ENCODE data around the gene TACC3.
A peak's percentile ranks its signal among the peaks of the same experiment; 100 is the strongest.

TACC3 gene

DNA sequence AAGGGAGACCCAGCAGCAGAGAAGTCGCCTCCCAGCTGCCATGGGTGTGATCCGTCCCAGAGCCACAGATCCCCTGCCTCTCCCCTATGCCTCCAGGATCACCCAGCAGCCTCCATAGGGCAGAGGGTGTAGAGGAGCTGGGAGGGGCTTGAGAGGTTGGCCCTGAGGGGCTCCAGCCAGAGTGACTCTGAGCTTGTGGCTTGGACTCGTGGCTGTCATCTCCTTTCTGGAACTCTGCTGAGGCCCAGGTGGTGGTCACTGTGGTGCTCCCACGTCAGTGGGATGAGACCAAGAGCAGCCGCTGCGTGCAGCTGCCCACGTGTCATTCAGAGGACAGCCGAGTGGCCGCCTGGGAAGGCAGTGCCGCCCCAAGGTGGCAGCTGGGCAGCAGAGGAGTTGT lies 4.2 kb downstream of the TACC3 start:
- no peak for DNase-seq

DNA sequence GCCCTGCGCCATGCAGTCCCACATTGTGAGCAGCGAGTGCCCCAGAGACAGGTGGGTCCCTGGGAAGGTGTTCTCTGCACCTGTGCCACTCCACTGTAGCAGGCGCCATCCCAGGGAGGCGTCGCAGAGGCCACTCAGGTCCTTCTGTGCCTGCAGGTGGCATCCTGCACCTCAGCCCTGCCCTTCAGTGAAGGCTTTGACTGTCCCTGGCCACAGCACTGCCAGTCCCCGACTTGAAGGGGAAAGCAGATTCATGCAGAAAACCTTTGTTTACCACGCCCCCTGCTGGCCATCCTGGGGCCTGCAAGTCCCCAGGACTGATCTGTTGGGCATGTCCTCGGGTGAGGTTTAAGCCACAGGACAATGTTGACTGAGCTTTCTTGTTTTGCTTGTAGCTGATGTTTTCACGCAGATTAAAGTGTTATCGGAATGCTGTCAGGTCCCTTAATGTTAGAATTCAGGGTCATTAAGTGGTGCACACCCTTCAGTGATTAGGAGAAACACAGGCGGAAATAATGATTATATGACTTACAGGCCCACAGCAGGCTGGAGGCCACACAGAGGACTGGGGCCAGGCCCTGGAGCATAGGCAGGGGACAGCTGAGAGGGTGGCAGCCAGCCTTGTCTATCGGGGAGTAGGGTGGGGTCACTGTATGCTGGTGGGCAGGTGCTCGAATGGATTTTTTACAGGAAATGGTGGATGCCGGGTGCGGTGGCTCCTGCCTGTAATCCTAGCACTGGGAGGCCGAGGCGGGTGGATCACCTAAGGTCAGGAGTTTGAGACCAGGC lies 5.0 kb downstream of the TACC3 start:
- DNase-seq: peak; percentile 87

DNA sequence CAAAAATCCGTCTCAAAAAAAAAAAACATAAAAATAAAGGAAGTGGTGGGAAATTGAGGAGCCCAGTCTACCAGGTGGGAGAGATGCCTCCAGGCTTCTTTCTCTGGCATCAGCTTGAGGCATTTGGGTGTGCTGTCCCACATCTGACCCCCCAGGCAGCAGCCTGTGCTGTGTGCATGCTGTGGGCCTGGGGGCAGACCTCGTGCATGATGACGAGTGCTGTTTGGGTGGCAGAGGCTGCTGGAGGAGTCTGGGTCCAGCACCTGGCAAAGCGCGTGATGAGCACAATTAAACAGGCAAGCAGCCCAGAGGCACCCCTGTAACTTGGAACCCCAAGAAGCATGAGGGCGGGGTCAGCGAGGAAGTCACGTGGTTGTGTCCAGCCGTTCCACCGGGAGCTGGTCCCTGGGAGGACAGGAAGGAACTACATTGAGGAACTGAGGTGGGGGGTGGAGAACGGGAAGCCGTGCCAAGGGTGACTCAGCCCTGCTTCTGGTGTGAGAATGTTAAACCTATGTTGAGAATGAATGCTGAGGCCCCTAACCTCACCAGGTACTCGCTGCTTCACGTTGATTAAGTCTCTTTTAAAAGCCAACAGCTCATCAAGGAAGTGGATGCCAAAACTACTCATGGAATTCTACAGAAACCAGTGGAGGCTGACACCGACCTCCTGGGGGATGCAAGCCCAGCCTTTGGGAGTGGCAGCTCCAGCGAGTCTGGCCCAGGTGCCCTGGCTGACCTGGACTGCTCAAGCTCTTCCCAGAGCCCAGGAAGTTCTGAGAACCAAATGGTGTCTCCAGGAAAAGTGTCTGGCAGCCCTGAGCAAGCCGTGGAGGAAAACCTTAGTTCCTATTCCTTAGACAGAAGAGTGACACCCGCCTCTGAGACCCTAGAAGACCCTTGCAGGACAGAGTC lies 6.1 kb downstream of the TACC3 start:
- no peak for DNase-seq

DNA sequence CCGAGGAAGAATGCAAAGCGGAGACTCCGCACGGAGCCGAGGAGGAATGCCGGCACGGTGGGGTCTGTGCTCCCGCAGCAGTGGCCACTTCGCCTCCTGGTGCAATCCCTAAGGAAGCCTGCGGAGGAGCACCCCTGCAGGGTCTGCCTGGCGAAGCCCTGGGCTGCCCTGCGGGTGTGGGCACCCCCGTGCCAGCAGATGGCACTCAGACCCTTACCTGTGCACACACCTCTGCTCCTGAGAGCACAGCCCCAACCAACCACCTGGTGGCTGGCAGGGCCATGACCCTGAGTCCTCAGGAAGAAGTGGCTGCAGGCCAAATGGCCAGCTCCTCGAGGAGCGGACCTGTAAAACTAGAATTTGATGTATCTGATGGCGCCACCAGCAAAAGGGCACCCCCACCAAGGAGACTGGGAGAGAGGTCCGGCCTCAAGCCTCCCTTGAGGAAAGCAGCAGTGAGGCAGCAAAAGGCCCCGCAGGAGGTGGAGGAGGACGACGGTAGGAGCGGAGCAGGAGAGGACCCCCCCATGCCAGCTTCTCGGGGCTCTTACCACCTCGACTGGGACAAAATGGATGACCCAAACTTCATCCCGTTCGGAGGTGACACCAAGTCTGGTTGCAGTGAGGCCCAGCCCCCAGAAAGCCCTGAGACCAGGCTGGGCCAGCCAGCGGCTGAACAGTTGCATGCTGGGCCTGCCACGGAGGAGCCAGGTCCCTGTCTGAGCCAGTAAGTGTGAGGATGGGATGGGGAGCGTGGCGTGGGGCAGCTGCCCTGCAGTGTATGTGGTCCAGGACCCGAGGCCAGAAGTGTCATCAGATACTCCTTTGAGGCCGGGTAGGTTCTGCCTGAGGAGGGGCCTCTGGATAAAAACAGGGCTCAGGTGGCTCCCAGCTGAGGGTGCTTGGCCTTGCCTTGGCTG lies 7.0 kb downstream of the TACC3 start:
- no peak for DNase-seq

DNA sequence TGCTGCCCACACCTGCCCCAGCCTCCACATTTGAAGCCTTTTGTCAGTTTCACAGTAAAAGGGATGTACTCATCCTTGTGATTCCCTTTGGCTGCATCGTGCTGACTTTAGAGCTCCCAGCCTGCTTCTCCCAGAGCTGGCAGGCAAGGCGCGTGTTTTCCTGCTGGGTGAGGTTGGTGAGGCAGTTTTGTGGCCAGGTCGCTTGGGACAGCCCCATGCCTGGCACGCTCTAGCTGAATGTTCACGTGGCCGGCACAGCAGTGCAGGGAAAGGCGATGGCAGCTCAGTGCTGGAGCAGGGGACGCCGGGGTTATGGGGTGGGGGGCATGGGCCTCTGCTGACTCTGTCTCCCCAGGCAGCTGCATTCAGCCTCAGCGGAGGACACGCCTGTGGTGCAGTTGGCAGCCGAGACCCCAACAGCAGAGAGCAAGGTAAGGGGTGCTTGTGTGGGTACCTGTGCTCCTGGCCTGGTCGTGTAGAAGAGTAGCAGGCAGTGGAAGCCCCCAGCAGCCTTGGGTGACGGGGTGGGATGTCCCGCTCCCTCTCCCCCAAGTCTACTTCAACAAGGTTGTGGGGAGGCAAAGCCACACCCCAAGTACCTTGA lies 9.3 kb downstream of the TACC3 start:
- no peak for DNase-seq

DNA sequence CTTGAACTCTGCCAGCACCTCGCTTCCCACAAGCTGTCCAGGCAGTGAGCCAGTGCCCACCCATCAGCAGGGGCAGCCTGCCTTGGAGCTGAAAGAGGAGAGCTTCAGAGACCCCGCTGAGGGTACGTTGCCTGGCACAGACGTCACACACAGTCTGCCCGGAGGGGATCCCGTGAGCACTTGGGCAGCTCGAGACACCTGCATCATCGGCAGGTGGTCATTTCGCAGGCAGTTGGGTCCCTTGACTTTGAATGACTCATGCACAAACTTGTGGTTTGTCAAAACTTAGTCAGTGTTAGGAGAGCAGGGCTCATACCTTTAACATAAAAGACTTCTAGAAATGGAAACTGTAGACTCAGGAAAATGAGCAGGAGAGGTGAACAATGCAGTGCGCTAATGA lies 9.9 kb downstream of the TACC3 start:
- no peak for DNase-seq

DNA sequence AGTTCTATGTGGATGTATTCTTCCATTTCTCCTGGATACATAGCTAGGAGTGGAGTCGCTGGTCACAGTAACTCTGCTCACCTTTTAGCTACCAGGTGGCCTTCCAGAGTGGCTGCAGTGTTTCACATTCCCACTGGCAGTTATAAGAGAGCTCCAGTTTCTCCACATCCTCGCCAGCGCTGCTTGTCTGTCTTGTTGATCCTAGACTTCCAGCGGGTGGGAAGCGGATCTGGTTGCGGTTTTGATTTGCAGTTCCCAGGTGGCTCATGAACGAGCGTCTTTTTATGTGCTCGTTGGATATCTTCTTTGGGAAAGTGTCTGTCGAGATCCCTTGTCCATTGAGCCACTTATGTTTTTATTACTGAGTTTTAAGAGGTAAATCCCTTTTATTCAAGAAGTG lies 11.6 kb downstream of the TACC3 start:
- DNase-seq: no peak

DNA sequence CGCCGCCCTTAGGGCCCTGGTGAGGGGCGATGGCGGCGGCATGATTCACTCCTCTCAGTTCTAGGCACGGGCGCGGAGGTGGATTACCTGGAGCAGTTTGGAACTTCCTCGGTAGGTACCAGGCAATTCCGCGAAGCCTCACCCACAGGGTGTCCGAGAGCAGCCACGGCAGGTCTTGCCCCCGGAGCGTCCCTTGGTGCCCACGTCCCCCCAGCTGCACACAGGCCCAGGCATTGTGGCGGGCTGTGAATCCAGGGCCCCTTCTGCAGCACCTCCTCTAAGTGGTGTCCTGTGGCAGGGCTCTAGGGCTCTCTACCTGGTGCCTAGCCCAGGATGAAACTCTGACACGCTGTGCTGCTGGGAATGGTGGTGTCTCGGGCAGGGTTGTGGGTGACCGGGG lies 13.9 kb downstream of the TACC3 start:
- DNase-seq: no peak

DNA sequence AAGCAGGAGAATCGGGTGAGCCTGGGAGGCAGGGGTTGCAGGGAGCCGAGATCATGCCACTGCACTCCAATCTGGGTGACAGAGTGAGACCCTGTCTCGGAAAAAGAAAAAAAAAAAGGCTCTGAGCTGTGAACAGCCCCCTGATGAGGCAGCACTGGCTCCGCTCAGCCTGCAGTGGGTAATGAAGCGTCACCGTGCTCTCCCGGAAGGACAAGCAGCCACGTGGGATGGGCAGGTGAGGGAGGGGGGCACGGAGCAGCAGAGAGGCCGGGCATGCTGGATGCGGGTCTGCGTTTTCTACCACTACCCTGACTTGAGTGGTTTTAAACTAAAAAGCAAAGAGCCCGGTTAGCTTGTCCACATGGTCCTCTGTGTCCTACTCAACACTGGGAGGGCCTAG lies 15.5 kb downstream of the TACC3 start:
- no peak for DNase-seq

DNA sequence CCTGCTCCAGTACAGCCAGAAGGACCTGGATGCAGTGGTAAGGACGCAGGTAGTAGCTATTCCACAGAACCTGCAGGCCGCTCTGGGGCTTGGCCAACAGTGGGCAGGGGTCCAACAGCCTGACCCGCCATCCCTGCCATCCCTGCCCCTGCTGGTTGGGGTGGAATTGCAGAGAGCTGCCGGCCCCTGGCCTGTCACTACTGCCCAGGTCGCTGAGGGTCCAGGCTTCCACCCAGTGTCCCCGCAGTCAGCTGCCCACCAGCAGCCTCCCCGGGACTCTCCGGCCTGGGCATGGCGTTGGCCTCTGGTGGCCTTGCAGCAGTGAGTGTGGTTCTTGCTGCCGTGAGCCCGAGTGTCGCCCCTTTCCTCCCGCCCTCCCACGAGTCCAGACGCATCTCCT lies 16.3 kb downstream of the TACC3 start:
- DNase-seq: no peak

DNA sequence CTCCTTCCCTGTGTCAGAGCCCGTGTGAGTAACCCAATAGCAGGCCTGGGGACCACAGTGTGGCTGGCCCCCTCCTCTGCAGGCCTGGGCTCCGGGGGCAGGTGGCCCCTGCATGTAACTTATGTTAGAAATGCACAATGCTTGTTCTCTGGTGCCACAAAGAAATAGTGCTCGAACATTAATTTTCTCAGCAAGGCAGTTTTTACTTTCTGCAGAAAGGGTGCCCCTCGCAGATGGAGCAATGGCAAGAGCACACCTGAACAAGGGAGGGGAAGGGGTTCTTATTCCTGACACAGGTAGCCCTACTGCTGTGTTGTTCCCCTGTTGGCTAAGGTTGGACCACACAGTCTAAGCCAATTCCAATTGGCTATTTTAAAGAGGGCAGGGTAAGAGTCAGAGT lies 17.1 kb downstream of the TACC3 start:
- no peak for DNase-seq

DNA sequence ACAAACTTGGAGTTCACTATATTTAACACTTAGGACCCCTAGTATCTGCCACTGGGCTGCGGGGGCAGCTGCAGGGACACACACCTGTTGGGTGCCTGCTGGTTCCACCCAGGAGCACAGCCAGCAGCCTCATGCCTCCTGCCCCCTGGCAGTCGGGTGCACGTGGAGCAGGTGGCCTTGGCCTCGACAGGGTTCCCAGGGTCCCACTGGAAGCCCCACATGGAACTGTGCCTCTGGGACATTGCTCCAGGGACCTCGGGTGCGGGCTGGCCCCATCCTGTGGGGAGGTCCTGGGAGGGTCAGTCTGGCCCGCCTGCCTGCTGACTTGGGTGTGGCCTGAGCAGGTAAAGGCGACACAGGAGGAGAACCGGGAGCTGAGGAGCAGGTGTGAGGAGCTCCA lies 18.0 kb downstream of the TACC3 start:
- no peak for DNase-seq

DNA sequence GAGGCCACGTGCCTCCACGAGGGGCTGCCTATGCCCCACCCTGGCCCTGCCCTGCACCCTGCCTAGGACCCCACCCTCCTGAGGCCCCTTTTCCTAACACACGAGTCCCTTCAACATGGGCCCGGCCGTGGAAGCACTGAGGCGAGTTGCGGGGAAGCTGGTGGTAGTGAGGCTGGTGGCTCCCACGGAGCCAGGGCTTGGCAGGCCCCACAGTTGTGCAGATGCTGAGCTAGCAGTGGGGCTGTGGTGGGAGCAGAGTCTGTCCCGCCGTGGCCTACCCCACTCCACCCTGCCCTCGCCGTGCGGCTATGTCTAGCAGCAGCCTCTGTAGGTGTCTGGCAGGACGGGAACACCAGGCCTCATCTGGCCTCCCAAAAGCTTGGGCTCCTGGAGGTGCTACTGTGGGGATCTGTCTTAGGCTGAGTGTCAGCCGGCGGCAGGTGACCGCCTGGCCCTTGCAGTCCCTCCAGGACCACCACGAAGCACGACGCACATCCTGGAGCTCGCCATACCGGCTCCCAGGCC lies 18.8 kb downstream of the TACC3 start:
- DNase-seq: no peak

DNA sequence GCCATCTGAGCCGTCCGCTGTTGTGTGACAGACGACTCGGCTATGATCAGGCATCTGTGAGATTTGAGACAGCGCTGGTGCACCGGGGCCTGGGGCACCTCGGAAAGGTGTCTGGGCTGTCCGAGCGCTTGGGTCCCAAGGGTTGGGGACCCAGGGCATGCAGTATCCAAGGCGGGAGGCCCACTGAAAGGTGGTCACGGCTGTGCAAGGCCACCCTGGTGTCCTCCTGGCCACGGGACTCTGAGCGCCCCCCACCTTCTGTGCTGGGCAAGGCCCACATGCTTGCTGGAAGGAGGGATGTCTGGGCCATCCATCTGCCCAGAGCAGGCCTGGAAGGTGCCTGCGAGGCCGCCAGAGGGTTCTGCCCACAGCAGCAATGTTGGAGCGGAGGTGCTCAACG lies 19.9 kb downstream of the TACC3 start:
- DNase-seq: no peak

DNA sequence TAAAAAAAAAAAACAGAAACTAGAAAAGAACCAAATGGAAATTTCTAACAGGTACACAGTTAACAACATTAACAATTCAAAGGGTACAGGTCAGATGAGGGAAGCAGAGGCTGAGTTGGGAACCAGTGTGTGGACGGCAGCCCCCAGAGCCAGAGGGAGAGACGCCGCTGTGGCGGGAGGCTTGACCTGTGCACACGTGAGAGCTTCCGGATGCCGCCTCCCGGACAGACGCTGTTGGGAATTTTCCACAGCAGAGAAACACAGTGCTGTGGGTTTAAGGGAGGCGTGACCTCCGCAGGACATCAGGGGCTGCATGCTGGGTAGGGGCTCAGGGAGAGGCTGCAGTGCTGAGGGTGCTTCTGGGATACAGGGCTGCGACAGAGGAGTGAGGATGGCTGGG lies 22.2 kb downstream of the TACC3 start:
- no peak for DNase-seq

DNA sequence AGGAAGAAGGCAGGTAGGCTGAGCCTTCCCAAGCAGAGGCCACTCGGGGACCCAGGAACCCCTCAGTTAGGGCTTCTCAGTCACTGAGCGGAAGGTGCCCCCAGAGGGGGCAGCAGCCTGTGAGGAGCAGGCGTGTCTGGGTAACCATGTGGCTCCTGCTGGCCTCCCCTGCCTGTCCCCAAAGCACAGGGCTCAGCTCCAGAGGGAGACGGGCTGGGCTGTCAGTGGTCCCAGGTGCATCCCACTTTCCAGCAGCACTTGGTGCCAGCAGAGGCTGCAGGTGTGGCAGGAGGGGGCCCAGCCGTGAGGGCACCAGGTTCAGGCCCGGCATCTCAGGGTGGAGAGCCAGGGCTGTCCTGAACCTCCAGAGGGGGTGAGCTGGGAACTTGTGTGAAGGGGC lies 22.7 kb downstream of the TACC3 start:
- DNase-seq: no peak

DNA sequence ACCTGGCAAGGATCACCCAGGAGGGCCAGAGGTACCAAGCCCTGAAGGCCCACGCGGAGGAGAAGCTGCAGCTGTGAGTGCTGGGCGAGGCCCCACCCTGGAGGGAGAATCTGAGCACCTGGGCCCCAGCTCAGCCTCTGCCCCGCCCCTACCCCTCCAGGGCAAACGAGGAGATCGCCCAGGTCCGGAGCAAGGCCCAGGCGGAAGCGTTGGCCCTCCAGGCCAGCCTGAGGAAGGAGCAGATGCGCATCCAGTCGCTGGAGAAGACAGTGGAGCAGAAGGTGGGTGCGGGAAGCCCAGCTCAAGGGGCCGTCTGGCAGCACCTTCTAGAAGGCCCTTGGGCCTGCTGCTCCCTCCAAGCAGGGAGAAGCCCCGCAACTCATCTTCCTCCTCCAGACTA lies 23.2 kb downstream of the TACC3 start:
- no peak for DNase-seq

DNA sequence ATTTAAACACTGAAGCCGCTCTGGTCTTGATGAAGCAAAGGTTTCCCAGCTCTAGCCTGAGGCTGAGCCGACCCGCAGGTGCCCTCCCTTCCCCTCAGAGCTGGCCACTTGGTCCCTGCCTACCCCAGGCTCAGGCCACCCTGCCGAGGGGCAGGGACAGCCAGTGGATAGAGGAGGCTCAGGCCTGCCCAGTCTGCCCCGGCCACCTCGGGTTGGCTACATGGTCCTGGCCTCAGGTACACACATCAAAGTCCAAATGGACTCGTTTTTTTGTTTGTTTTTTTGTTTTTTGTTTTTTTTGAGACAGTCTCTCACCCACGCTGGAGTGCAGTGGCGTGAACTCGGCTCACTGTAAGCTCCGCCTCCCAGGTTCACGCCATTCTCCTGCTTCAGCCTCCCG lies 23.8 kb downstream of the TACC3 start:
- no peak for DNase-seq

DNA sequence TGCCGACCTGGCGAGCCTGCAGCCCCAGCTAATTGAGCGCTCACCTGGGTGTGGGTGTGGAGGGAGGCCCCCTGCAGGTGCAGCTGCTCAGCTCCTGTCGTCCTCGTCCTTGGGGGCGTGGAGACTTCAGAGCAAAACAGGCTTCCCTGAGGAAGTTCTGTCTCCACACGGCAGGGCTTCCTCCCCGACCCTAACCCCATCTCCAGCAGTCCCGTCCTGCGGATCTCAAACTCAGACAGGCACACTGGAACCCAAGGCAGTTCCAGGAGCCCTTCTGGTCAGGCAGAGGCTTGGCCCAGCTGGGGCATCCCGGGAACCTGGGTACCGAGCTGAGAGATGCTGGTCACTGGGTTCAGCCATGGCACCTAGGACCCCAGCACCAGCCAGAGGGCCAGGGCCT lies 24.4 kb downstream of the TACC3 start:
- no peak for DNase-seq

DNA sequence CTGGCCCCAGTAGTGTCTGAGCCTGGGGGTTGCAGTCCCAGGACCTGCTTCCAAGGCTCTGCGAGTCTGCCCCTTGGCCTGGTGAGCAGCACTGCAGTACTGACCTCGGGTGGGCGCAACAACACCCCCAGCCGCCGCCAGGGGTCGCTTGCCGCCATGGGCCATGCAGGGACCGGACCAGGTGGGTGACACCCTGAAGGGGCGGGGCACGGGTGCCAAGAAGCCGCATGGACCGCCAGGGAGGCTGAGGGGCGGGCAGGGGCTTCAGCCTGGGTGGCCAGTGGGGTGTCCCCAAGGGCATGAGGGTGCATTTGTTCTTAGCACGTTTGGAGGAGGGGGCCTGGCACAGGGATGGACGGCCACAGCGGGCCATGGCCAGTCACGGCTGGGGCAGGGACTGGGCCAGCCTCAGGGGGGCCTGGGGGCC lies 25.0 kb downstream of the TACC3 start:
- DNase-seq: peak; percentile 86

DNA sequence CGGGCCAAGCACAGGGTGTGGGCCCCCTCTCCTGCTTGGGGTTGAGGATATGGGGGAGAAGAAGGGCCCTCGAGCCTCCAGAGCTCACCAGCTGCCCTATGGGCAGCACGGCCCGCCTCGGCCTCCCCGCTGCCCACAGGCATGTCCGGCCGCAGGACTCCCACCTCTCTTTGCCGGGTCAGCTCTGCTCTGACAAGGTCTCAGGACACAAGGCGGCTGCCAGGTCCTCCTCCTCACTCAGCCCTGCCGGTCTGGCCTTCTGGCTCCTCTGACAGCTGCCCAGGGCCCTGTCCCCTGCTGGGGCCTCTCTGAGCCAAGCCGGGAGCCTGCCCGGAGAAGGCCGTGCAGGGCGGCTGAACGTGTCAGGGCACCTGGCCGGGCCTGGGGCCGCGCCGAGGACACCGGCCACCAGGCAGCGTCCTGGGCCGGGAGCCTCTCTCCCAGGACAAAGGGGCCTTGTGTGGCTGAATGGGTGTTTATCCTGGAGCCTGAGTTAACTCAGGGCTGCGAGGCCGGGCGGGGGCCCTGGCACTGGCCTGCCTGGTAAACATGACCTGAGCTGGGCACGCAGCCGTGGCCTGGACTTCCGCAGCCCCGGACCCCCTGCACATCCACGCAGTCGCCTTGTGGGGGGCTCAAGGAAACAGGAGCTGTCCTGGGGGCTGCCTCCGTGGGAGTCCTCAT lies 25.7 kb downstream of the TACC3 start:
- DNase-seq: no peak

DNA sequence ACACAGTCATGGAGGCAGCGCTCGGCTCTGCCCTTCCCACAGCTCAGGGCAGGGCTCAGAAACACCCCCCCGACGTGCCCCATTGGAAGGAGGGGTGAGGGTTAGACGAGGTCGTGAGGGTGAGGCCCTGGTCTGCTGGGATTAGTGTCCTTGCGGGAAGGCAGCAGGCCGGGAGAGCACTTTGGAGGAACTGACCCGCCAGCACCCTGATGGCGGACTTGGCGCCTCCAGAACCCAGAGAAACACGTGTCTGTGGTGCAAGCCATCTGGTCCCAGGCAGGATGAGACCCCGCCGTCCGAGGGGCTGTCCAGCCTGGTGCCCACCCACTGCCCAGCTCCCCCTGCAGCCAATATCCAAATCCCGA lies 26.3 kb downstream of the TACC3 start:
- no peak for DNase-seq

All from activated naive CD4-positive, alpha-beta T cell treated with anti-CD3 and anti-CD28 coated beads, Interleukin-2, amount 50 U/mL, for 16 hours (primary cell).